Measurements from ENCODE around the gene KIRREL1. TPM values are rescaled to one million over a fixed set of nuclear protein-coding genes. Genes with fewer than 3 reads are reported as not detected.

The KIRREL1 gene
- total RNA-seq, 2 experiments from 2014 or later, result not detected

Other genes starting within 250 kb of the KIRREL1 start
- gene FCRL2, start 216.5 kb upstream of the KIRREL1 start, total RNA-seq, result not detected
- not detected for gene FCRL1, start 173.5 kb upstream of the KIRREL1 start, total RNA-seq
- gene CD5L, start 151.8 kb upstream of the KIRREL1 start, total RNA-seq, result not detected
- not detected for gene CD1D, start 187.2 kb downstream of the KIRREL1 start, total RNA-seq